HCT116 (cell line): Measurements from ENCODE around the gene CABP2. TPM values are rescaled to one million over a fixed set of nuclear protein-coding genes. Genes with fewer than 3 reads are reported as not detected.

Source experiments
- ATAC-seq: fragments of 200-7000 bp; cut with Tn5 transposase; 2 replicates; pipeline ENCODE4 v1.9.1; 2020; ENCODE audit warnings: mild to moderate bottlenecking, moderate library complexity
- BruUV-seq: library from RNA; stranded (reverse); fragments of 400-500 nt; replicated peaks from 2 replicates; lab custom pipeline; 2021; lab: Mats Ljungman, UMichigan
- CTCF ChIA-PET: fragments of 300-600 bp; sonication (Branson Sonifier 250); formaldehyde crosslinking; loops from one replicate; lab custom pipeline; 2021; ENCODE audit warnings: antibody characterized with exemption; lab: Charles Lee
- POLR2A ChIA-PET: fragments of 300-600, 350-600 bp; sonication (Branson Sonifier 250); formaldehyde crosslinking; loops from one replicate; lab custom pipeline; 2021; ENCODE audit warnings: antibody characterized with exemption; lab: Charles Lee
- RAD21 ChIA-PET, 2 experiments: fragments of 300-600 bp; sonication (Branson Sonifier 250); formaldehyde crosslinking; loops; one replicate each; lab custom pipeline; 2023; ENCODE audit warnings: low total read pairs in 2 of 2; ENCODE audit not compliant: uncharacterized antibody in 2 of 2, unreplicated experiment in 2 of 2, low non-redundant PET in 1 of 2; lab: Charles Lee
- DNase-seq: peaks from one replicate; pipeline ENCODE4 v3.0.0-alpha.2; 2010; ENCODE audit warnings: low read depth, low spot score
- H2AFZ ChIP-seq: fragments of 200-600 bp; shearing (Covaris generic), sonication (generic); 2 replicates; pipeline ENCODE4 v1.6.1; 2017; ENCODE audit warnings: low read depth, mixed run types, mixed read lengths, antibody characterized with exemption, low read length; ENCODE audit not compliant: poor library complexity, severe bottlenecking
- H3K27ac ChIP-seq: 2 replicates; pipeline ENCODE4 v1.5.1; 2012; ENCODE audit warnings: low read depth, low read length
- H3K27me3 ChIP-seq: fragments of 200-600 bp; sonication (generic); 2 replicates; pipeline ENCODE4 v1.6.1; 2016; ENCODE audit warnings: mixed run types, low read length, mixed read lengths; ENCODE audit not compliant: insufficient read depth
- H3K36me3 ChIP-seq, 2 experiments: fragments of 200-500 bp in 1 of 2; fragments of 200-600 bp in 1 of 2; sonication (Bioruptor generic) in 1 of 2; sonication (generic) in 1 of 2; 2 replicates each; pipeline versions ENCODE4 v1.5.1 to v1.6.1; 2014 to 2016; ENCODE audit warnings: low read length in 2 of 2, inconsistent platforms in 1 of 2, mixed read lengths in 1 of 2, mixed run types in 1 of 2; ENCODE audit not compliant: insufficient read depth in 2 of 2, control insufficient read depth in 1 of 2
- H3K4me1 ChIP-seq, 2 experiments: fragments of 200-600 bp in 1 of 2; sonication (generic) in 1 of 2; 2 replicates each; pipeline versions ENCODE4 v1.5.1 to v1.6.1; 2012 to 2017; ENCODE audit warnings: low read length in 2 of 2, inconsistent platforms in 1 of 2, mild to moderate bottlenecking in 1 of 2, mixed read lengths in 1 of 2, mixed run types in 1 of 2, moderate library complexity in 1 of 2; ENCODE audit not compliant: insufficient read depth in 2 of 2, control insufficient read depth in 1 of 2
- H3K4me2 ChIP-seq: fragments of 200-600 bp; sonication (generic); 2 replicates; pipeline ENCODE4 v1.6.1; 2017; ENCODE audit warnings: mixed run types, low read length, mixed read lengths
- H3K4me3 ChIP-seq, 2 experiments: fragments of 200-600 bp in 1 of 2; sonication (generic) in 1 of 2; replicated peaks in 1 of 2; 2 replicates each; pipeline ENCODE4 v1.5.1; 2011 to 2016; ENCODE audit warnings: low read length in 2 of 2, control low read depth in 1 of 2, low read depth in 1 of 2, mild to moderate bottlenecking in 1 of 2, mixed read lengths in 1 of 2, mixed run types in 1 of 2
- H3K79me2 ChIP-seq: fragments of 200-600 bp; sonication (generic); 2 replicates; pipeline ENCODE4 v1.6.1; 2017; ENCODE audit warnings: mild to moderate bottlenecking, mixed run types, low read length, moderate library complexity, mixed read lengths; ENCODE audit not compliant: insufficient read depth
- H3K9ac ChIP-seq: fragments of 200-600 bp; sonication (generic); 2 replicates; pipeline ENCODE4 v1.6.1; 2016; ENCODE audit warnings: low read length, mixed read lengths
- H3K9me2 ChIP-seq: fragments of 200-600 bp; sonication (generic), shearing (Covaris generic); 2 replicates; pipeline ENCODE4 v1.6.1; 2017; ENCODE audit warnings: mixed run types, mild to moderate bottlenecking, moderate library complexity; ENCODE audit not compliant: insufficient read depth
- H3K9me3 ChIP-seq, 2 experiments: fragments of 200-500 bp in 1 of 2; fragments of 200-600 bp in 1 of 2; sonication (Bioruptor generic) in 1 of 2; sonication (generic) in 1 of 2; 2 replicates each; pipeline ENCODE4 v1.6.1; 2014 to 2017; ENCODE audit warnings: low read length in 2 of 2, mixed read lengths in 2 of 2, inconsistent platforms in 1 of 2, low read depth in 1 of 2, mild to moderate bottlenecking in 1 of 2, mixed run types in 1 of 2, moderate library complexity in 1 of 2; ENCODE audit not compliant: control insufficient read depth in 1 of 2, insufficient read depth in 1 of 2
- H4K20me1 ChIP-seq: fragments of 200-600 bp; sonication (generic), shearing (Covaris generic); 2 replicates; pipeline ENCODE4 v1.6.1; 2017; ENCODE audit warnings: mixed run types, mild to moderate bottlenecking, moderate library complexity; ENCODE audit not compliant: insufficient read depth
- CEBPB ChIP-seq: IDR thresholded peaks from 2 replicates; pipeline ENCODE4 v1.6.1; 2012; ENCODE audit warnings: low read depth
- EZH2 ChIP-seq: fragments of 200-600 bp; sonication (generic); IDR thresholded peaks from 2 replicates; pipeline ENCODE4 v1.6.1; 2017; ENCODE audit warnings: antibody characterized with exemption, mixed run types
- EZH2phosphoT487 ChIP-seq: fragments of 200-600 bp; IDR thresholded peaks from 2 replicates; pipeline ENCODE4 v1.6.1; 2018; ENCODE audit warnings: antibody characterized with exemption, borderline replicate concordance
- FOSL1 ChIP-seq: IDR thresholded peaks from 2 replicates; pipeline ENCODE4 v1.6.1; 2012; ENCODE audit warnings: low read depth
- POLR2A ChIP-seq: IDR thresholded peaks from 2 replicates; pipeline ENCODE4 v1.7.0; 2011; ENCODE audit warnings: borderline replicate concordance; ENCODE audit not compliant: insufficient read depth, insufficient read length; ENCODE audit errors: extremely low read depth
- POLR2AphosphoS5 ChIP-seq: IDR thresholded peaks from 2 replicates; pipeline ENCODE4 v1.6.1; 2011; ENCODE audit warnings: mild to moderate bottlenecking, low read depth, low read length, moderate library complexity
- RAD21 ChIP-seq: IDR thresholded peaks from 2 replicates; pipeline ENCODE4 v1.6.1; 2012; ENCODE audit warnings: low read depth, mild to moderate bottlenecking
- SP1 ChIP-seq: IDR thresholded peaks from 2 replicates; pipeline ENCODE4 v1.6.1; 2012; ENCODE audit warnings: low read depth
- SRF ChIP-seq: IDR thresholded peaks from 2 replicates; pipeline ENCODE4 v1.6.1; 2012; ENCODE audit warnings: low read depth
- TCF7L2 ChIP-seq: IDR thresholded peaks from 2 replicates; pipeline ENCODE4 v1.7.0; 2011; ENCODE audit warnings: borderline replicate concordance, inconsistent platforms; ENCODE audit not compliant: insufficient read depth, insufficient read length; ENCODE audit errors: extremely low read depth
- YY1 ChIP-seq: IDR thresholded peaks from 2 replicates; pipeline ENCODE4 v1.6.1; 2011; ENCODE audit warnings: low read length, low read depth, moderate library complexity, mild to moderate bottlenecking; ENCODE audit not compliant: insufficient replicate concordance; ENCODE audit errors: extremely low read depth
- ZFX ChIP-seq: fragments of 450-650 bp; IDR thresholded peaks from 2 replicates; pipeline ENCODE4 v1.6.1; 2017
- ZNF274 ChIP-seq: fragments of 200-500 bp; sonication (Bioruptor generic); IDR thresholded peaks from 2 replicates; pipeline ENCODE4 v1.6.1; 2014; ENCODE audit warnings: mild to moderate bottlenecking, low read depth, low read length, inconsistent platforms
- intact Hi-C: fragments of 100-400 bp; cut with micrococcal nuclease; formaldehyde crosslinking; loops from 2 replicates; pipeline ENCODE4 v1.10.0; 2022
- total RNA-seq: library from RNA; stranded (reverse); gene quantifications from one replicate; pipeline ENCODE4 v1.2.1, GENCODE V29; 2021; ENCODE audit not compliant: unreplicated experiment
- TF ChIP-seq, protein P1 (sequence below): IDR thresholded peaks from 2 replicates; pipeline ENCODE4 v1.6.1; 2012
- TF ChIP-seq, protein P2 (sequence below): IDR thresholded peaks from 2 replicates; pipeline ENCODE4 v1.6.1; 2011; ENCODE audit warnings: mild to moderate bottlenecking, low read length, moderate library complexity; ENCODE audit not compliant: insufficient replicate concordance; ENCODE audit errors: extremely low read depth

CABP2 gene
- total RNA-seq, 1 experiment from 2014 or later = not detected

DNA sequence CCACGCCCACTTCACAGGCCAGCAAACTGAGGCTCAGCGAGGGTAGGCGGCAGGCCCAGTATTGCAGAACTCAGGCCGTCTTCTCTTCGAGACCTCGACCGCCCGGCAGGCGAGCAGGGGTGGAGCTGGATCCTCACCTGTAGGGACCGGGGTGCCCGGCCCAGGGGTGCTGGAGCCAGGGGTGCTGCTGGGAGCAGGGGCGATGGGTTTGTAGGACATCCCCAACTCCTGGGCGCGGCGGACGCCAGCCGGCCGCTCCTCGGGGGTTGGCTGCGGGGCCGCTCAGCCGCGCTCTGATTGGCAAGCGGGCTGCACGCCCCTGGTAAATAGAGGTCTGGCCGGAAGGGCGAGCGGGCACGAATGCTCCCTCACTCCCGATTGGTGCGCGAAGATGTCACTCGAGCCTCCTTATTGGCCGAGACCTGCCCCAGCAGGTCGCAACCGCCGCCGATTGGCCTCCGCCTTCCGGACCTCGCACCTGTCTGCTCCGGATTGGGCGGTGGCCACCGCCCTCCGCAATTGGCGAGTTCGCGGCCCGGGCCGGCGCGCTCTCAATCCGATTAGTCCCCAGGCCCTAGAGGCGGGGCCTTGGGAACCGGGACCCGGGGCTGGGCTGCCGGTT is 15.3 kb downstream of the CABP2 start, which contains the start of gene CDK2AP2:
TSS of gene CDK2AP2 (minus strand) at position 299 of the 622 bp plus-strand sequence. CDS start at position 219, 80 bp downstream.
- Histone ChIP-seq H3K4me2 (peak within 1 kb of the TSS; percentile 88), H3K9me2 (no peaks in the 10 kb centered on the region), H3K9ac (peak within 1 kb of the TSS; percentile 95), H2AFZ (peak within 1 kb of the TSS; percentile 22), H3K27me3 (no peaks in the 10 kb centered on the region), H3K36me3 (no peaks in the 10 kb centered on the region), H3K4me1 (peaks cover 31 to 43% of the 10 kb centered on the region in 2 experiments), H3K79me2 (peaks cover 26% of the 10 kb centered on the region), H3K27ac (peak within 1 kb of the TSS; percentile 93), H3K9me3 (no peaks in the 10 kb centered on the region), H3K4me3 (peak within 1 kb of the TSS; percentile 72 to 85), H4K20me1 (no peaks in the 10 kb centered on the region)
- POLR2A ChIA-PET = no interaction called here
- peak; percentile 79 for ATAC-seq
- BruUV-seq = no TSS peak
- TF ChIP-seq ZFX = peak; percentile 49; the same call in 1 of the 2 replicates
- no peak for TF ChIP-seq RAD21
- peak; percentile 89 for TF ChIP-seq POLR2AphosphoS5
- TF ChIP-seq POLR2A = peak; percentile 26
- intact Hi-C loops = loop anchor here (1.0 to 5.0 kb wide), 3 partner anchors 81 to 157 kb away; partner anchors contain the start of genes PPP1CA and RPS6KB2
- peak; percentile 99 for DNase-seq
- RAD21 ChIA-PET = no interaction called here
- CTCF ChIA-PET = no interaction called here

DNA sequence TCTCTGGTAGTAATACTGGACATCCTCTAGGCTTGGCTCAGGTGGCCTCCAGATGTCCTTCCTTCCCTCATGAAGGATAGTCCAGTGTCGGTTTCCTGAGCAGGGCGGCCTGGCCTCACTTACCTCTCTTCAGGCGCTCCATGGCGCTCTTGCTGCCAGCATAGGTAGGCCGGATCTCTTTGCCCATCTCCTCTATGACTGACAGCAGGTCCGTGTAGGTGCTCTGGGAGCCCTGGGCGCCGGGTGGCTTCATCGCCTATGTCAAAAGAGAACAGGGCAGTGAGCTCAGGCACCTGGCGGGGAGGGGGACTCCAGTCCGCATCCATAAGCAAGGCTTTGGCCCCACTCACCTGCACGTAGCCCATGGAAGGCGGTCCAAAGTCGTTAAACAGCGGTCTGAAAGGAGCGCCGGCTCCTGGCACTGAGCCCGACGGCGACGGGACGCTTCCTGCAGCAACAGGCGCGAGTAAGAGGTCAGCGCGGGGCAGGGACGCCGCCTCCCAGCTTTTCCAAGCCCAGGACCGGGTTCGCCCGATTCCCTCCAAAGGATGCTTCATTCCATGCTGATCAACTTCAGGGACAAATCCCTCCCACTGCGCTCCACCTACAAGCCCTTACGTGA is 15.9 kb downstream of the CABP2 start:
- H3K79me2 ChIP-seq = peaks cover 29% of the 10 kb centered on the region
- TSS peak; percentile 76 for BruUV-seq
- intact Hi-C loops = loop anchor here (1.0 to 5.0 kb wide), 3 partner anchors 80 to 157 kb away; partner anchors contain the start of genes PPP1CA and RPS6KB2
- H3K4me3 ChIP-seq = peak overlapping the region; percentile 72 to 85
- POLR2A ChIA-PET = no interaction called here
- H2AFZ ChIP-seq = no peak overlapping the region
- H4K20me1 ChIP-seq = no peaks in the 10 kb centered on the region
- peaks cover 31 to 43% of the 10 kb centered on the region in 2 experiments for H3K4me1 ChIP-seq
- no peak for ATAC-seq
- CTCF ChIA-PET = no interaction called here
- no peak for DNase-seq
- no peaks in the 10 kb centered on the region for H3K36me3 ChIP-seq
- no peaks in the 10 kb centered on the region for H3K9me2 ChIP-seq
- H3K27ac ChIP-seq = peak overlapping the region; percentile 93
- peak overlapping the region; percentile 88 for H3K4me2 ChIP-seq
- peak overlapping the region; percentile 95 for H3K9ac ChIP-seq
- RAD21 ChIA-PET = no interaction called here
- no peaks in the 10 kb centered on the region for H3K27me3 ChIP-seq
- H3K9me3 ChIP-seq = no peaks in the 10 kb centered on the region
- TF ChIP-seq FOSL1 = no peak
- TF ChIP-seq ZNF274 = no peak
- no peak for TF ChIP-seq SRF
- TF ChIP-seq ZFX = no peak
- TF ChIP-seq, protein P1, sequence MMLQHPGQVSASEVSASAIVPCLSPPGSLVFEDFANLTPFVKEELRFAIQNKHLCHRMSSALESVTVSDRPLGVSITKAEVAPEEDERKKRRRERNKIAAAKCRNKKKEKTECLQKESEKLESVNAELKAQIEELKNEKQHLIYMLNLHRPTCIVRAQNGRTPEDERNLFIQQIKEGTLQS = no peak
- no peak for TF ChIP-seq YY1
- TF ChIP-seq, protein P2, sequence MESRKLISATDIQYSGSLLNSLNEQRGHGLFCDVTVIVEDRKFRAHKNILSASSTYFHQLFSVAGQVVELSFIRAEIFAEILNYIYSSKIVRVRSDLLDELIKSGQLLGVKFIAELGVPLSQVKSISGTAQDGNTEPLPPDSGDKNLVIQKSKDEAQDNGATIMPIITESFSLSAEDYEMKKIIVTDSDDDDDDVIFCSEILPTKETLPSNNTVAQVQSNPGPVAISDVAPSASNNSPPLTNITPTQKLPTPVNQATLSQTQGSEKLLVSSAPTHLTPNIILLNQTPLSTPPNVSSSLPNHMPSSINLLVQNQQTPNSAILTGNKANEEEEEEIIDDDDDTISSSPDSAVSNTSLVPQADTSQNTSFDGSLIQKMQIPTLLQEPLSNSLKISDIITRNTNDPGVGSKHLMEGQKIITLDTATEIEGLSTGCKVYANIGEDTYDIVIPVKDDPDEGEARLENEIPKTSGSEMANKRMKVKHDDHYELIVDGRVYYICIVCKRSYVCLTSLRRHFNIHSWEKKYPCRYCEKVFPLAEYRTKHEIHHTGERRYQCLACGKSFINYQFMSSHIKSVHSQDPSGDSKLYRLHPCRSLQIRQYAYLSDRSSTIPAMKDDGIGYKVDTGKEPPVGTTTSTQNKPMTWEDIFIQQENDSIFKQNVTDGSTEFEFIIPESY = no peak
- TF ChIP-seq RAD21 = no peak
- no peak for TF ChIP-seq EZH2phosphoT487
- TF ChIP-seq POLR2A = no peak
- no peak for TF ChIP-seq EZH2
- no peak for TF ChIP-seq POLR2AphosphoS5
- no peak for TF ChIP-seq TCF7L2
- no peak for TF ChIP-seq CEBPB
- no peak for TF ChIP-seq SP1
